Activated CD8-positive, alpha-beta memory T cell treated with anti-CD3 and anti-CD28 coated beads, Interleukin-2, amount 10 ng/mL, durations not matched to agents 7 days and 5 days (primary cell): ENCODE measurements around the gene INKA1. TPM values are rescaled to one million over a fixed set of nuclear protein-coding genes. Genes with fewer than 3 reads are reported as not detected.

Source experiments
- ATAC-seq: fragments of 150-1000 bp; cut with Tn5 transposase; one replicate; pipeline ENCODE4 v1.10.0; 2021; ENCODE audit warnings: moderate library complexity
- CTCF ChIA-PET: fragments of 350-600 bp; sonication (Branson Sonifier 250); formaldehyde crosslinking; loops from one replicate; lab custom pipeline; 2021; ENCODE audit warnings: antibody characterized with exemption; lab: Charles Lee
- DNase-seq: peaks from one replicate; pipeline ENCODE4 v3.0.0-alpha.2; 2020
- H3K27ac Mint-ChIP-seq: one replicate; pipeline ENCODE4 v1.8.0; 2021; ENCODE audit warnings: mild to moderate bottlenecking, mixed read lengths
- H3K27me3 Mint-ChIP-seq: one replicate; pipeline ENCODE4 v1.8.0; 2021; ENCODE audit warnings: mixed read lengths
- H3K36me3 Mint-ChIP-seq: one replicate; pipeline ENCODE4 v1.8.0; 2021; ENCODE audit warnings: mild to moderate bottlenecking, mixed read lengths
- H3K4me1 Mint-ChIP-seq: one replicate; pipeline ENCODE4 v1.8.0; 2021; ENCODE audit warnings: mixed read lengths
- H3K4me3 Mint-ChIP-seq: one replicate; pipeline ENCODE4 v1.8.0; 2021; ENCODE audit warnings: mild to moderate bottlenecking, moderate library complexity, mixed read lengths
- H3K9me3 Mint-ChIP-seq: one replicate; pipeline ENCODE4 v1.8.0; 2022; ENCODE audit warnings: low read depth, mixed read lengths
- microRNA-seq: library from miRNA; unstranded; fragments of <30 nt; microRNA quantifications from one replicate; pipeline ENCODE4 v1.2.0, GENCODE V29; 2022
- total RNA-seq, 2 experiments: library from RNA; stranded (reverse); gene quantifications; one replicate each; pipeline ENCODE4 v1.2.3, GENCODE V29; 2021

Gene INKA1
- total RNA-seq, 2 experiments from 2014 or later, result 0.73 to 0.85 TPM

- Mint-ChIP-seq H3K27ac (no peak overlapping the region), H3K27me3 (no peaks in the 10 kb centered on the region), H3K9me3 (no peaks in the 10 kb centered on the region), H3K4me1 (peaks cover 1% of the 10 kb centered on the region), H3K36me3 (peaks cover 9% of the 10 kb centered on the region), H3K4me3 (no peak overlapping the region)
- CTCF ChIA-PET, result interaction anchor here (1.1 to 12.1 kb wide), 5 partner anchors 15 to 65 kb away, joined by 4 to 261 read pairs (median 24); partner anchors contain the start of genes CDHR4, INKA1, TRAIP and UBA7
- no peak for ATAC-seq
- no peak for DNase-seq
Measured at GRCh38 chr3:49840388-49840787, 37.3 kb downstream of the INKA1 start.

GRCh38 chr3:49841126-49841696 lies 38.1 kb downstream of the INKA1 start:
- DNase-seq, result peak; percentile 58
- no peaks in the 10 kb centered on the region for H3K27me3 Mint-ChIP-seq
- no peaks in the 10 kb centered on the region for H3K9me3 Mint-ChIP-seq
- ATAC-seq, result peak; percentile 40
- CTCF ChIA-PET, result interaction anchor here (0.7 to 12.1 kb wide), 6 partner anchors 10 to 64 kb away, joined by 3 to 261 read pairs (median 4); partner anchors contain the start of genes CDHR4, INKA1, TRAIP and UBA7
- peaks cover 9% of the 10 kb centered on the region for H3K36me3 Mint-ChIP-seq
- no peak overlapping the region for H3K4me3 Mint-ChIP-seq
- H3K27ac Mint-ChIP-seq, result no peak overlapping the region
- peaks cover 1% of the 10 kb centered on the region for H3K4me1 Mint-ChIP-seq

- no peak for DNase-seq
Measured at GRCh38 chr3:49841806-49842205, 38.7 kb downstream of the INKA1 start.

GRCh38 chr3:49842843-49843517 lies 39.9 kb downstream of the INKA1 start:
- no peak for ATAC-seq
- Mint-ChIP-seq H3K4me3 (no peak overlapping the region), H3K4me1 (peaks cover 1% of the 10 kb centered on the region)

More at GRCh38 chr3:49841806-49842205, 38.7 kb downstream of the INKA1 start:
- CTCF ChIA-PET, result interaction anchor here (0.6 to 12.1 kb wide), 6 partner anchors 9 to 64 kb away, joined by 3 to 261 read pairs (median 4); partner anchors contain the start of genes CDHR4, INKA1, TRAIP and UBA7
- Mint-ChIP-seq H3K9me3 (no peaks in the 10 kb centered on the region), H3K4me3 (no peak overlapping the region), H3K27me3 (no peaks in the 10 kb centered on the region), H3K36me3 (peaks cover 9% of the 10 kb centered on the region), H3K4me1 (peaks cover 1% of the 10 kb centered on the region), H3K27ac (no peak overlapping the region)
- ATAC-seq, result no peak

GRCh38 chr3:49844464-49845183 lies 41.6 kb downstream of the INKA1 start:
- CTCF ChIA-PET, result interaction anchor here (1.1 to 1.8 kb wide), 3 partner anchors 8 to 43 kb away, joined by 3 to 7 read pairs (median 4); partner anchors contain the start of gene INKA1

More at GRCh38 chr3:49842843-49843517, 39.9 kb downstream of the INKA1 start:
- Mint-ChIP-seq H3K36me3 (peaks cover 9% of the 10 kb centered on the region), H3K27me3 (no peaks in the 10 kb centered on the region), H3K27ac (no peak overlapping the region), H3K9me3 (no peaks in the 10 kb centered on the region)
- DNase-seq, result no peak
- CTCF ChIA-PET, result interaction anchor here (12.1 kb wide), 1 partner anchor 37 kb away, joined by 261 read pairs; the partner anchor contains the start of genes CDHR4, INKA1 and UBA7

GRCh38 chr3:49845694-49846093 lies 42.6 kb downstream of the INKA1 start:
- Mint-ChIP-seq H3K4me1 (no peaks in the 10 kb centered on the region), H3K27me3 (no peaks in the 10 kb centered on the region), H3K9me3 (no peaks in the 10 kb centered on the region), H3K4me3 (no peak overlapping the region), H3K36me3 (peaks cover 8% of the 10 kb centered on the region), H3K27ac (no peak overlapping the region)
- DNase-seq (no peak), ATAC-seq (no peak)
- CTCF ChIA-PET, result interaction anchor here (1.1 to 1.8 kb wide), 2 partner anchors 43 to 44 kb away, joined by 3 to 4 read pairs; partner anchors contain the start of gene INKA1

More at GRCh38 chr3:49844464-49845183, 41.6 kb downstream of the INKA1 start:
- Mint-ChIP-seq H3K4me3 (no peak overlapping the region), H3K27ac (peak overlapping the region; percentile 4), H3K9me3 (no peaks in the 10 kb centered on the region), H3K27me3 (no peaks in the 10 kb centered on the region), H3K36me3 (peaks cover 8% of the 10 kb centered on the region), H3K4me1 (no peaks in the 10 kb centered on the region)
- no peak for ATAC-seq
- DNase-seq, result no peak

Small RNA genes lying within 50 kb of the gene (microRNA-seq; reads per million reads assigned to microRNA genes)
- gene MIR5193, result 1.7 reads per million

Other genes with a start within 250 kb of the INKA1 start
- under 1 TPM; 0.12 TPM for gene BSN, start 248.8 kb upstream of the INKA1 start, total RNA-seq
- 100 to 1,000 TPM; 150 to 172 TPM for gene APEH, start 128.9 kb upstream of the INKA1 start, total RNA-seq
- 1 to 10 TPM; 7.3 to 9.3 TPM for gene MST1, start 113.8 kb upstream of the INKA1 start, total RNA-seq
- 10 to 100 TPM; 50.0 to 58.9 TPM for gene RNF123, start 113.7 kb upstream of the INKA1 start, total RNA-seq
- gene AMIGO3, start 83.6 kb upstream of the INKA1 start, total RNA-seq, result 1 to 10 TPM in 1 of 2 experiments, under 1 TPM in 1; 0.19 to 1.2 TPM
- 10 to 100 TPM; 46.6 to 47.9 TPM for gene GMPPB, start 79.3 kb upstream of the INKA1 start, total RNA-seq
- gene IP6K1, start 16.7 kb upstream of the INKA1 start, total RNA-seq, result 10 to 100 TPM; 38.3 to 41.0 TPM
- under 1 TPM in 1 of 2 experiments, not detected in 1; 0.16 TPM for gene CDHR4, start 3.4 kb upstream of the INKA1 start, total RNA-seq
- gene UBA7, start 10.7 kb downstream of the INKA1 start, total RNA-seq, result 100 to 1,000 TPM; 149 to 212 TPM
- 10 to 100 TPM; 27.3 to 32.0 TPM for gene TRAIP, start 53.3 kb downstream of the INKA1 start, total RNA-seq
- gene CAMKV, start 66.6 kb downstream of the INKA1 start, total RNA-seq, result not detected
- gene MST1R, start 100.6 kb downstream of the INKA1 start, total RNA-seq, result 1 to 10 TPM; 1.2 to 2.5 TPM
- gene MON1A, start 126.5 kb downstream of the INKA1 start, total RNA-seq, result 10 to 100 TPM; 13.0 to 15.8 TPM
- 100 to 1,000 TPM; 108 to 142 TPM for gene RBM6, start 136.9 kb downstream of the INKA1 start, total RNA-seq